HG02981 (cell line): ENCODE data around the gene CCDC47.

Source experiments
- ATAC-seq: cut with Tn5 transposase; IDR thresholded peaks from one replicate; pipeline ENCODE4 v1.9.1; 2021; ENCODE audit warnings: mild to moderate bottlenecking, moderate library complexity; ENCODE audit not compliant: unreplicated experiment

The CCDC47 gene

DNA sequence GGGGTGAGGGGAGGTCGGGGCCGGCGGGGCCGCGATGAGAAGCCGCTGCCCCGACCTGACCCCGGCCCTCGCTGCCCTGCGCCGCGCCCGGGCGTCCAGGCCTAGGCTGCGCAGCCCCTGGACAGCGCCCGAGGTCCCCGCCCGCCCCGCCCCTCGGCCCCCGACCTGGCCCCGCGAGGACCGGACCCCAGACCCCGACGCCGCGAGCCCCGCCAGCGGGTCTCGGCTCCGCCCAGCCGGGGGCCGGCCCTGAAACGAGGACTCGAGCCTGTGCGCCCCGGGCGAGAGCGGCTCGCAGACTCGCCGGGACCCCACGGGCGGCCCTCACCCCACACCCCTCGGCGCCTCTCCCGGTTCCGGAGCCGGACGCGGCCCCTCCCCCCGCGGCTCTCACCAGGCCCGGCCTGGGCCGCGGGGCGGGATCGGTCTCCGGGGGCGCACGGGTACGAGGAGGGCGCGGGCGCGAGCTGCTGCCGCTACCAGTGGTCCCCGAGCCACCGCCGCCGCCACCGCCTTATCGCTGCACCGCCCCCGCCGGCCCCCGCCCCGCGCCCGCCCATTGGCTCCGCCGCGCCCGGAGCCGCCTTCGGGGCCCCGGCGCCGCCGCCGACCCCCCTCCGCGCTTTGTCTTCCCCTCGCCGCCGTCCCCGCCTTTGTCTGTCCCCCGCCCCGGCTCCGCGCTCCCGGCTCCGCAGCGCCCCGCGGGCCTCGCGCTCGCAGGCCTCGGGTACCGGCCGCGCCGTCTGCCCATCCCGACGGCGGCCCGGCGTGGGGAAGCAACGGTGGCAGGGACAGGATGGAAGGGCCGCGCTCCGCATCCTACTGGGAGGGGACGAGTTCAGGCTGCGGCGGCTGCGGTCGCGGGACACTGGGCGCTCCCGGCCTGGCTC lies 73.5 kb downstream of the CCDC47 start, which contains the start of gene LIMD2:
Gene LIMD2, minus strand, starts transcription at position 488 of the 890 bp plus-strand sequence. CDS start 827 bp downstream, outside the sequence.
- peak; percentile 13 for ATAC-seq

DNA sequence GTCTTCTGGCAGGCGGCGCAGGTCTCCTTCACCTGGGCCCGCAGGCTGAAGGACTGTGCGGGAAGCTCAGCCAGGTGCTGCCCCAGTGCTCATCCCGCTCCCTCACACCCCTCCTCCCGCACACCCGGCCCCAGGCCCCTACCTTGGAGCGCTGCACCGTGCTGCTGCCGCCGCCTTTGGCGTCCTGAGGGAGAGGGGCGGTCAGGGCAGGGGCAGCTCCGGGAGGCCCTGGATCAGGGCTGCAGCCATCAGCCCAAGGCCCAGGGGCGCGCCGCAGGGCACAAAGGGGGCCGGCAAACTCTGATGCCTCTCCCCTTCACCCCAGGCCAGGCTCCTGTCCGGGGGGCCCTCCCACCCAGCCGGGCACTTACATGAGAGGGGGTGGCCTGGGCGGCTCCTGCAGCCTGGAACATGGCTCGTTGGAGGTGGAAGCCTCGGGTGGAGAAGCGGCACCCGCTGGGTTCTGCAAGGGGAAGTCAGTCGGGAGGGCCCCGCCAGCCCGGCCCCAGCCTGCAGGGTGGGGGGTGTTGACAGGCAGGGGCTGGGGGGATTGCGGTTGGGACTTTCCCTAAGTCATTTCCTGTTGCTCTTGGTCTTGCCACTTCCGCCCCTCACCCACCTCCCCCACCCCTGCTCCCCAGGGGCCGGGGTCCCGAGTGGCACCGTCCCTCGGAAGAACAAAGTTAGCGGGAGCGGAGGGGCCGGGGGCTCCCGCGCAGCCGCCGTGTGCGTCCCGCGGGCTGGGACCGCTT lies 74.3 kb downstream of the CCDC47 start:
- peak; percentile 26 for ATAC-seq

DNA sequence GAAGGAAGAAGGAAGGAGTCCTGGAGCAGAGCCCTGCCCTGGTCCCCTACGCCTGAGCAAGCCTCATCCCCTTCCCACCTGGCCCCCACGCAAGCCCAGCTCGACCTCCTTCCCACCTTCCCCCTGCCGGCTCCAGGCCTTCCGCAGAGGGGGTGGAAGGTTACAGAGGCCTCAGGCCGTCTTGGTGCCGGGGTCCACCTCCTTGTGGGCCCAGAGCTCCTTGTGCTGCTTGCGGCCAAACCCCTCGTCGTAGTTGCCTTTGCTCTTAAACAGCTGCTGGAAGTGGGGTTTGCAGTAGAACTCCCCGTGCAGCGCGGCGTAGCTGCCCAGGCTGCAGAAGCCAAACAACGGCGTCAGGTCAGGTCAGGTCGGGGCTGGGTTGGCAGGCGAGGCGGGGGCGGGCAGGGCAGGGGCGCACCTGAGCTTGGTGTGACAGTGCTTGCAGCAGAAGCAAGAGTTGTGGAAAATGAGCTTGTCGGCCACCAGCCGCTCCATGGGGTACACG lies 75.0 kb downstream of the CCDC47 start:
- no peak for ATAC-seq

DNA sequence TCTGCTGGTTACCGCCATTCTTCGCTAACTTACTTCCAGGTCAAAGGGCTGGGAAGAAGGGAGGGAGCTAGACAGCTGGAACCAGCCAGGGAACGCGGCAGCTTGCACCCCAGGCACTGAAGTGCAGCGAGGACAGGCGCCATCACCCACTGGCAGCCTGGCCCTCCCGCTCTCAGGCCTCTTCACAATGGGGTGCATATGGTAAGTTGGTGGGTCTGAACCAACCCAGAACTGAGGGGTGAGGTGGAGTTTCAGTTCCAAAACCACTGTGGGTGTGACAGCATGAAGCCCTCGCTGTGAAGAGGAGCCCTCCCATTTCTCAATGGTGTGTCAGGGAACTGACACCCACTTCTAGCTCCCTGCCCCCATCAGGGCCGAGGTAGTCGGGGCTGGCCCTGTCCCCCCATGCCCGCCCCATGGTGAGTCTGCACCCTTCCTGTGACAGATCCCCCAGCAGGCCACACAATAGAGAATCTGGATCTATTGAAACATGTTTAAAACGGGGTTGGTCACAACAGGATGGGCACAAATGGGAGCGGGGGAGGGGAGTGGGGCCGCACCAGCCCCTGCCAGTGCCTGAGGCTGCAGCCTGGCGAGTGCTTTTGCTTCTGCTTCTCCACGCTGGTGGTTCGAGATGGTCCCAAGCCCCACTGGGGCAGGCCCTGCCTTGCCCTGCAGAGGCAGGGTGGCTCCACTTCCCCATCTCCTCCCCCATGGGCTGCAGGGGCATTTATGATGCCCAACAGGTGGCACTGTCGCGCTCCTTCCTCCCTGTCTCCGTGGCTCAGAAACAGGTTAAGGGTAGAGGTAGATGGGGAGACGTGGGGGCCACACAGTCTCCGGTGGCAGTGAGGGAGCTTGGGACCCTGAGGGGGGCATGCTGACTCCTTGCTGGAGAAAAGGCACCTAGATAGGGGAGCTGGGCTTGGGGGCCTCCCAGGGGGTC lies 75.8 kb downstream of the CCDC47 start:
- ATAC-seq, result no peak

DNA sequence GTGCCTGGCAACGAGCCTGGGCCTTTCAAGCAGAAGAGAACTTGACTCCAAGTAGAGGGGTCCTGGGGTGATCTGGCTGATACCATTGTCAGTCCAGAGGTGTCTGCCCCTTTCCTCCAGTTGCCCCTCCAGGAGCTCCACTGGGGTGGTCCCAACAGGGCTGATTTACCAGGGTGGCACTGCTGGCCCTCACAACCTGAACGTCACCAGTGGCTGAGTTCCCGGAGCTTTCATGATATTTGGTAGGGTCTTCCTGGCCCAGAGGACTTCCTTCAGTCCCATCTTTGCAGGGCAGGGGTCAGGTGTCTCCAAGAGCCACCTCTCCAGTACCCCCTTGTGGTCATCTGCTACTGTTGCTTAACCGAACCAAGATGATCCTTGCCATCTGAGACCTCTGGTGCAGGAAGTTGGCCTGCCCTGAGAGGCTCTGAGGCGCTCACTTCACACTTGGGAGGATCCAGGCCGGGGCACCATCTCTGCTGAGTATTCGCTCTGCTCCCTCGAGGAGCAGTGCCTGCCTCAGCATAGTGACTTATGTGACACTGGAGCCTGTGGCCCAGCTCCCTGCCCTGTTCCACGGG lies 76.9 kb downstream of the CCDC47 start:
- ATAC-seq, result no peak

DNA sequence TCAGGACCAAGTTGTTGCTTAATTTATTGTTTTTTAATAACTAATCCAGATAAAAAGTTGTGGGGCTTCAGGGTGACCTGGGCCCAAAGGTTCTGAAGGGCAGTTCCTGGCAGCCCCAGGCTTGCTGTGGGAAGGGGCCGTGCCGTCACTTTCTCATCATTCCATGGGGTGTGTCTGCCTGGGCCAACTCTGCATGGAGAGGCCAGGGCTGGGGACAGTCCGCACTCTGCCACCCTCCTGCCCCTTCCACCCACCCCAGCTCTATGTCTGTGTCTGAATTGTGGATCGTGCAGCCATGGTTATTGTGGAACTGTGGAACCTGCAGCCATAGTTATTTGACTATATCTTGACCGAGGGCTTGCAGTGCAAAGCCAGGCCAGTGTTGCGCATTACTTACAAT lies 77.5 kb downstream of the CCDC47 start:
- no peak for ATAC-seq
